OCI-LY1 (cell line): Measurements from ENCODE around the gene HBG1.

Experiments used
- H2AFZ ChIP-seq: fragments of 200-600 bp; sonication (generic), shearing (Covaris generic); 2 replicates; pipeline ENCODE4 v1.6.0; 2014; ENCODE audit warnings: antibody characterized with exemption, mild to moderate bottlenecking, low read length
- H3F3A ChIP-seq: fragments of 200-600 bp; sonication (generic), shearing (Covaris generic); 2 replicates; pipeline ENCODE4 v1.6.0; 2014; ENCODE audit warnings: mild to moderate bottlenecking, antibody characterized with exemption, low read length, moderate library complexity; ENCODE audit not compliant: insufficient read depth
- H3K27ac ChIP-seq: fragments of 200-600 bp; sonication (generic); 2 replicates; pipeline ENCODE4 v1.5.1; 2014; ENCODE audit warnings: low read length, mixed run types, mild to moderate bottlenecking, low read depth; ENCODE audit not compliant: poor library complexity, severe bottlenecking
- H3K27me3 ChIP-seq: fragments of 200-600 bp; sonication (generic); 2 replicates; pipeline ENCODE4 v1.6.0; 2014; ENCODE audit warnings: antibody characterized with exemption, mild to moderate bottlenecking, low read length, moderate library complexity; ENCODE audit not compliant: insufficient read depth
- H3K36me3 ChIP-seq: fragments of 200-600 bp; sonication (generic); 2 replicates; pipeline ENCODE4 v1.6.1; 2014; ENCODE audit warnings: mild to moderate bottlenecking, antibody characterized with exemption, low read length, moderate library complexity, mixed read lengths; ENCODE audit not compliant: insufficient read depth
- H3K4me1 ChIP-seq: fragments of 200-600 bp; sonication (generic); 2 replicates; pipeline ENCODE4 v1.5.1; 2014; ENCODE audit warnings: mild to moderate bottlenecking, low read length, moderate library complexity; ENCODE audit not compliant: insufficient read depth, severe bottlenecking
- H3K4me2 ChIP-seq: fragments of 200-600 bp; sonication (generic), shearing (Covaris generic); 2 replicates; pipeline ENCODE4 v1.6.1; 2014; ENCODE audit warnings: low read length
- H3K4me3 ChIP-seq: fragments of 200-600 bp; sonication (generic); 2 replicates; pipeline ENCODE4 v1.5.1; 2014; ENCODE audit warnings: low read length, low read depth, mild to moderate bottlenecking, mixed read lengths; ENCODE audit not compliant: poor library complexity, severe bottlenecking
- H3K79me2 ChIP-seq: fragments of 200-600 bp; shearing (Covaris generic); 2 replicates; pipeline ENCODE4 v1.6.1; 2016; ENCODE audit warnings: mixed run types, low read length, mixed read lengths; ENCODE audit not compliant: insufficient read depth
- H3K9ac ChIP-seq: fragments of 200-600 bp; sonication (generic), shearing (Covaris generic); 2 replicates; pipeline ENCODE4 v1.6.1; 2014; ENCODE audit warnings: mild to moderate bottlenecking, low read length, mixed read lengths
- H3K9me2 ChIP-seq: fragments of 200-600 bp; sonication (generic), shearing (Covaris generic); 2 replicates; pipeline ENCODE4 v1.6.1; 2014; ENCODE audit warnings: low read depth, mild to moderate bottlenecking, low read length, mixed read lengths
- H3K9me3 ChIP-seq: fragments of 200-600 bp; shearing (Covaris generic); 2 replicates; pipeline ENCODE4 v1.6.1; 2014; ENCODE audit warnings: low read length, mixed read lengths
- H4K20me1 ChIP-seq: fragments of 200-600 bp; sonication (generic), shearing (Covaris generic); 2 replicates; pipeline ENCODE4 v1.6.0; 2016; ENCODE audit warnings: mild to moderate bottlenecking, low read length; ENCODE audit not compliant: insufficient read depth
- CTCF ChIP-seq: fragments of 200-600 bp; sonication (generic), shearing (Covaris generic); IDR thresholded peaks from 2 replicates; pipeline ENCODE4 v1.5.1; 2017; ENCODE audit warnings: mild to moderate bottlenecking, antibody characterized with exemption, low read length, moderate library complexity, mixed read lengths
- EZH2 ChIP-seq: fragments of 200-600 bp; sonication (generic), shearing (Covaris generic); IDR thresholded peaks from 2 replicates; pipeline ENCODE4 v1.8.0; 2017; ENCODE audit warnings: borderline replicate concordance, mixed run types, mild to moderate bottlenecking, antibody characterized with exemption, low read length, moderate library complexity, mixed read lengths

HBG1 gene

GRCh38 chr11:5230266-5230665, 19.4 kb downstream of the HBG1 start:
- Histone ChIP-seq H3K27ac (no peak overlapping the region), H3K27me3 (no peaks in the 10 kb centered on the region), H3K9me2 (no peaks in the 10 kb centered on the region), H3K9me3 (no peaks in the 10 kb centered on the region), H3K79me2 (no peaks in the 10 kb centered on the region), H4K20me1 (no peaks in the 10 kb centered on the region), H3K4me3 (no peak overlapping the region), H3K36me3 (no peaks in the 10 kb centered on the region), H2AFZ (no peak overlapping the region), H3K4me1 (no peaks in the 10 kb centered on the region), H3K9ac (no peak overlapping the region), H3K4me2 (no peak overlapping the region), H3F3A (no peaks in the 10 kb centered on the region)
- TF ChIP-seq EZH2 = no peak
- no peak for TF ChIP-seq CTCF

DNA sequence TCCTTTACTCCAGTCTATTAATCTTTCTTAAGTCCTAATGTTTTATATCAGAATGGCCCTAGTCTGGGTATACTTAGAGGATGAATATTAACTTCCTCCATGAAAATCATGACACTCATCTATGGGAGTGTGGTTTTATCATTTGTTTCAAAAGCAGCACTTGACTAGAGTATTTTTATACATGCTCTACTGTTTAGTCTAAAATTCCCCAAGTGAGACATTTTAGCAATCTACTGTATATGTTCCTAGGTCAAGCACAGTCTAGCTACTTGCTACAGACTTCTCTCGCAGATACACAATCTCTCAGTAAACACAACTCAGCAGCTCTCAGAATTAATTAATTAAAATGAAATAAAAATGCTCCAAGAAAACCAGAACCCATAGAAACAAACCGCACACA, 19.9 kb downstream of the HBG1 start:
- H3K4me1 ChIP-seq = no peaks in the 10 kb centered on the region
- H4K20me1 ChIP-seq = no peaks in the 10 kb centered on the region
- no peaks in the 10 kb centered on the region for H3K27me3 ChIP-seq
- H3F3A ChIP-seq = no peaks in the 10 kb centered on the region
- H3K9me3 ChIP-seq = no peaks in the 10 kb centered on the region
- H3K4me2 ChIP-seq = no peak overlapping the region
- H3K27ac ChIP-seq = no peak overlapping the region
- H2AFZ ChIP-seq = no peak overlapping the region
- H3K79me2 ChIP-seq = no peaks in the 10 kb centered on the region
- no peak overlapping the region for H3K9ac ChIP-seq
- H3K36me3 ChIP-seq = no peaks in the 10 kb centered on the region
- no peak overlapping the region for H3K4me3 ChIP-seq
- TF ChIP-seq EZH2 = no peak
- no peak for TF ChIP-seq CTCF
- H3K9me2 ChIP-seq = no peaks in the 10 kb centered on the region

- Histone ChIP-seq H3K4me1 (no peaks in the 10 kb centered on the region), H3K4me2 (no peak overlapping the region), H3K9me2 (no peaks in the 10 kb centered on the region), H4K20me1 (no peaks in the 10 kb centered on the region), H3K27ac (no peak overlapping the region), H3F3A (no peaks in the 10 kb centered on the region), H2AFZ (no peak overlapping the region), H3K79me2 (no peaks in the 10 kb centered on the region), H3K9ac (no peak overlapping the region), H3K4me3 (no peak overlapping the region), H3K27me3 (no peaks in the 10 kb centered on the region), H3K36me3 (no peaks in the 10 kb centered on the region), H3K9me3 (no peaks in the 10 kb centered on the region)
- TF ChIP-seq EZH2 (no peak), CTCF (no peak)
Measured at GRCh38 chr11:5229356-5229755, 20.3 kb downstream of the HBG1 start.
